ENCODE data around the gene PPP1R9A. TPM values are rescaled to one million over a fixed set of nuclear protein-coding genes. Genes with fewer than 3 reads are reported as not detected.

The PPP1R9A gene
- total RNA-seq, 1 donor from 2014 or later = 30.6 TPM

DNA sequence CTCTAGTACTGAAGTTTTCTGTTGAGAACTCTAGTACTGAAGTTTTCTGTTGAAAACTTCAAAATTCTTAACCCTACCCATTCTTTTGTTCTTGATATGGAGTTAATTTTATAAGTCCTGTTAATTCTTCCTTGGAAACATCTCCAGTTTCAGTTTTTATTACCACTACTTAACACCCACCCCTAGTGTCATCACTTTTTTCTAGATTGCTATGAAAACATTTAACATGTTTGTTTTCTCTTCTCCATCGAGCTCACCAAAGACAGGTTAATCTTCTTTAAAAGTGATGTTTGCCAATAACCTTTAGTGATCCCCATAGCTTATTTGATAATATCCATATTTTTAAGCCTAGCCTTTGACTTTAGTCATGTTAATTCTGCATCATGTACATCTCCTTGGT, 147.9 kb downstream of the PPP1R9A start:
- Histone ChIP-seq H3K9me3 (no peaks in the 10 kb centered on the region), H3K4me3 (no peak overlapping the region), H3K27me3 (no peaks in the 10 kb centered on the region), H3K27ac (no peak overlapping the region), H3K36me3 (no peaks in the 10 kb centered on the region), H3K4me1 (no peaks in the 10 kb centered on the region)
- intact Hi-C loops (cut with DNase I) = no loop called here
- TF ChIP-seq, protein P1, sequence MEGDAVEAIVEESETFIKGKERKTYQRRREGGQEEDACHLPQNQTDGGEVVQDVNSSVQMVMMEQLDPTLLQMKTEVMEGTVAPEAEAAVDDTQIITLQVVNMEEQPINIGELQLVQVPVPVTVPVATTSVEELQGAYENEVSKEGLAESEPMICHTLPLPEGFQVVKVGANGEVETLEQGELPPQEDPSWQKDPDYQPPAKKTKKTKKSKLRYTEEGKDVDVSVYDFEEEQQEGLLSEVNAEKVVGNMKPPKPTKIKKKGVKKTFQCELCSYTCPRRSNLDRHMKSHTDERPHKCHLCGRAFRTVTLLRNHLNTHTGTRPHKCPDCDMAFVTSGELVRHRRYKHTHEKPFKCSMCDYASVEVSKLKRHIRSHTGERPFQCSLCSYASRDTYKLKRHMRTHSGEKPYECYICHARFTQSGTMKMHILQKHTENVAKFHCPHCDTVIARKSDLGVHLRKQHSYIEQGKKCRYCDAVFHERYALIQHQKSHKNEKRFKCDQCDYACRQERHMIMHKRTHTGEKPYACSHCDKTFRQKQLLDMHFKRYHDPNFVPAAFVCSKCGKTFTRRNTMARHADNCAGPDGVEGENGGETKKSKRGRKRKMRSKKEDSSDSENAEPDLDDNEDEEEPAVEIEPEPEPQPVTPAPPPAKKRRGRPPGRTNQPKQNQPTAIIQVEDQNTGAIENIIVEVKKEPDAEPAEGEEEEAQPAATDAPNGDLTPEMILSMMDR (IDR thresholded peaks at IDR 0.05) = no peak
- ATAC-seq = no peak
- DNase-seq = no peak

DNA sequence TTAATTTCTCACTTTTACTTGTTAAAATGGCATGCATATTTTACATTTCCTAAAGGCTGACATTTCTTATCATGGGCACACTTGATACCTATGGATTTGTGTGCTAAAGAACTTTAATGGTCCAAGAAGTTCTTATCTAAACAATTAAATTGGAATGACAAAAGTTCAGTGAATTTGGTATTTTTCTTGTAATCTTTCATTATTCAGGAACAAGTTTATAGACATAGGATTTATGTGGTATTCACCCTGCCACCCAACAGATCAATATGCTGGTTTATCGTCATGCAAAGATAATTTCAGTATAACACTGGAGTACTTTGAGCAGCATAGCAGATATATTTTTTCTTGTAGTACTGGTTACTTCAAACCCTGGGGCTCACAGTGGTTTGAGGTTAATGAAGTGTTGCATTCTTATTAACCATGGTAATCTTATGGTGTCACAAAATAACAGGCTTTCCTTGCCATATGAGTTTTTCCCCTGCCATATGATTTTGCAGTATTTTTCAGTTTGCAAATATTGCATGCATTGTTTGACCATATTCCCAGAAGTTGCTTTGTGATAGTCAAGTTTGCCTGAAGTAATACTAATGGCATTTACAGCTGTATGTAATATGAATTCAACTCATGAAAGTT, 148.8 kb downstream of the PPP1R9A start:
- Histone ChIP-seq H3K36me3 (no peaks in the 10 kb centered on the region), H3K27me3 (no peaks in the 10 kb centered on the region), H3K27ac (no peak overlapping the region), H3K9me3 (no peaks in the 10 kb centered on the region), H3K4me3 (no peak overlapping the region), H3K4me1 (no peaks in the 10 kb centered on the region)
- intact Hi-C loops (cut with DNase I) = no loop called here
- TF ChIP-seq, protein P1 (IDR thresholded peaks at IDR 0.05) = no peak
- ATAC-seq = no peak
- DNase-seq = no peak

GRCh38 chr7:95056901-95057300, 149.5 kb downstream of the PPP1R9A start:
- TF ChIP-seq, protein P1 (IDR thresholded peaks at IDR 0.05) = no peak
- no peak for DNase-seq
- ATAC-seq = no peak

GRCh38 chr7:95059842-95060313, 152.5 kb downstream of the PPP1R9A start:
- intact Hi-C loops (cut with DNase I) = no loop called here
- H3K27ac ChIP-seq = no peak overlapping the region
- ATAC-seq (peak; percentile 83), DNase-seq (no peak)
- no peak overlapping the region for H3K4me3 ChIP-seq
- H3K27me3 ChIP-seq = no peaks in the 10 kb centered on the region
- H3K36me3 ChIP-seq = no peaks in the 10 kb centered on the region
- H3K9me3 ChIP-seq = no peaks in the 10 kb centered on the region
- no peaks in the 10 kb centered on the region for H3K4me1 ChIP-seq
- TF ChIP-seq, protein P1 (IDR thresholded peaks at IDR 0.05) = no peak

More at GRCh38 chr7:95056901-95057300, 149.5 kb downstream of the PPP1R9A start:
- no peaks in the 10 kb centered on the region for H3K27me3 ChIP-seq
- no peaks in the 10 kb centered on the region for H3K4me1 ChIP-seq
- H3K4me3 ChIP-seq = no peak overlapping the region
- intact Hi-C loops (cut with DNase I) = no loop called here
- no peak overlapping the region for H3K27ac ChIP-seq
- no peaks in the 10 kb centered on the region for H3K9me3 ChIP-seq
- H3K36me3 ChIP-seq = no peaks in the 10 kb centered on the region

- no peaks in the 10 kb centered on the region for H3K36me3 ChIP-seq
- H3K27ac ChIP-seq = no peak overlapping the region
- H3K4me1 ChIP-seq = no peaks in the 10 kb centered on the region
- DNase-seq (no peak), ATAC-seq (no peak)
- intact Hi-C loops (cut with DNase I) = no loop called here
- H3K9me3 ChIP-seq = no peaks in the 10 kb centered on the region
- TF ChIP-seq, protein P1 (IDR thresholded peaks at IDR 0.05) = no peak
- H3K27me3 ChIP-seq = no peaks in the 10 kb centered on the region
- H3K4me3 ChIP-seq = no peak overlapping the region
Observed at GRCh38 chr7:95062901-95063300, 155.5 kb downstream of the PPP1R9A start.
